CD8-positive, alpha-beta memory T cell (primary cell): ENCODE results near the gene COL27A1. TPM values are rescaled to one million over a fixed set of nuclear protein-coding genes. Genes with fewer than 3 reads are reported as not detected.

Source experiments
- CTCF ChIA-PET: fragments of 350-600 bp; sonication (Branson Sonifier 250); formaldehyde crosslinking; loops from one replicate; lab custom pipeline; 2021; ENCODE audit warnings: antibody characterized with exemption; lab: Charles Lee
- POLR2A ChIA-PET: fragments of 350-600 bp; sonication (Branson Sonifier 250); formaldehyde crosslinking; loops from one replicate; lab custom pipeline; 2021; ENCODE audit warnings: antibody characterized with exemption; lab: Charles Lee
- DNase-seq, 5 donors: peaks; one replicate each; pipeline versions ENCODE4 v3.0.0 to v3.0.0-alpha.2; 2020 to 2022; ENCODE audit warnings: mixed read lengths in 1 of 5
- H3K27ac ChIP-seq: one replicate; pipeline ENCODE4 v1.7.0; 2013; ENCODE audit warnings: low read depth, mild to moderate bottlenecking, low read length, moderate library complexity
- H3K27me3 ChIP-seq: 2 replicates; pipeline ENCODE4 v1.7.0; 2013; ENCODE audit warnings: low read length, mild to moderate bottlenecking; ENCODE audit not compliant: insufficient read depth, poor library complexity, severe bottlenecking
- H3K36me3 ChIP-seq: 2 replicates; pipeline ENCODE4 v1.7.0; 2013; ENCODE audit warnings: mild to moderate bottlenecking, low read length, moderate library complexity; ENCODE audit not compliant: insufficient read depth
- H3K4me1 ChIP-seq: 2 replicates; pipeline ENCODE4 v1.7.0; 2013; ENCODE audit warnings: mild to moderate bottlenecking, low read length, moderate library complexity; ENCODE audit not compliant: insufficient read depth
- H3K4me3 ChIP-seq: 2 replicates; pipeline ENCODE4 v1.7.0; 2013; ENCODE audit warnings: mild to moderate bottlenecking, low read length
- H3K9me3 ChIP-seq: 2 replicates; pipeline ENCODE4 v1.7.0; 2013; ENCODE audit warnings: mild to moderate bottlenecking, low read length
- H3K27ac Mint-ChIP-seq, 8 donors: one replicate each; pipeline ENCODE4 v1.8.0; 2020 to 2021; ENCODE audit warnings: mixed read lengths in 8 of 8, mild to moderate bottlenecking in 6 of 8, inconsistent platforms in 3 of 8, moderate library complexity in 3 of 8
- H3K27me3 Mint-ChIP-seq, 2 donors: one replicate each; pipeline ENCODE4 v1.8.0; 2020 to 2021; ENCODE audit warnings: mixed read lengths in 2 of 2, mild to moderate bottlenecking in 1 of 2, moderate library complexity in 1 of 2
- H3K36me3 Mint-ChIP-seq, 3 donors: one replicate each; pipeline ENCODE4 v1.8.0; 2020 to 2021; ENCODE audit warnings: mixed read lengths in 3 of 3, inconsistent platforms in 1 of 3, mild to moderate bottlenecking in 1 of 3
- H3K4me1 Mint-ChIP-seq, 3 donors: one replicate each; pipeline ENCODE4 v1.8.0; 2020 to 2021; ENCODE audit warnings: mixed read lengths in 3 of 3, inconsistent platforms in 1 of 3, mild to moderate bottlenecking in 1 of 3
- H3K4me3 Mint-ChIP-seq, 7 donors: one replicate each; pipeline ENCODE4 v1.8.0; 2020 to 2021; ENCODE audit warnings: mixed read lengths in 7 of 7, mild to moderate bottlenecking in 6 of 7, moderate library complexity in 4 of 7, inconsistent platforms in 2 of 7
- H3K9me3 Mint-ChIP-seq, 5 donors: one replicate each; pipeline ENCODE4 v1.8.0; 2020 to 2022; ENCODE audit warnings: mixed read lengths in 5 of 5, mild to moderate bottlenecking in 3 of 5, moderate library complexity in 2 of 5, inconsistent platforms in 1 of 5
- polyA plus RNA-seq: library from polyadenylated mRNA; unstranded; fragments of 300-500 nt; fragmentation: Illumina TruSeq; gene quantifications from one replicate; pipeline ENCODE4 v1.2.3, GENCODE V29; 2021
- total RNA-seq, 2 experiments: library from RNA; stranded (reverse); gene quantifications; one replicate each; pipeline ENCODE4 v1.2.3, GENCODE V29; 2021

The COL27A1 gene
- total and polyA plus RNA-seq, 3 experiments from 2014 or later, result 0.86 to 1.6 TPM; not detected in 1

GRCh38 chr9:114248299-114248707, 93.0 kb downstream of the COL27A1 start:
- no peak overlapping the region for H3K4me3 Mint-ChIP-seq
- Histone ChIP-seq H3K36me3 (no peaks in the 10 kb centered on the region), H3K4me1 (no peaks in the 10 kb centered on the region), H3K9me3 (no peaks in the 10 kb centered on the region), H3K27ac (no peak overlapping the region), H3K4me3 (no peak overlapping the region), H3K27me3 (no peaks in the 10 kb centered on the region)
- H3K4me1 Mint-ChIP-seq, result no peaks in the 10 kb centered on the region
- DNase-seq, result no peak
- POLR2A ChIA-PET, result no interaction called here
- no peak overlapping the region for H3K27ac Mint-ChIP-seq
- H3K9me3 Mint-ChIP-seq, result no peaks in the 10 kb centered on the region
- CTCF ChIA-PET, result no interaction called here
- H3K27me3 Mint-ChIP-seq, result peaks cover 0 to 6% of the 10 kb centered on the region in 2 donors
- no peaks in the 10 kb centered on the region for H3K36me3 Mint-ChIP-seq

- no peaks in the 10 kb centered on the region for H3K4me1 ChIP-seq
- H3K36me3 ChIP-seq, result no peaks in the 10 kb centered on the region
- no peaks in the 10 kb centered on the region for H3K36me3 Mint-ChIP-seq
- no peaks in the 10 kb centered on the region for H3K4me1 Mint-ChIP-seq
- H3K27me3 ChIP-seq, result no peaks in the 10 kb centered on the region
- H3K4me3 Mint-ChIP-seq, result no peak overlapping the region
- H3K9me3 Mint-ChIP-seq, result no peaks in the 10 kb centered on the region
- peaks cover 0 to 6% of the 10 kb centered on the region in 2 donors for H3K27me3 Mint-ChIP-seq
- CTCF ChIA-PET, result no interaction called here
- no peaks in the 10 kb centered on the region for H3K9me3 ChIP-seq
- DNase-seq, result no peak
- no peak overlapping the region for H3K27ac Mint-ChIP-seq
- POLR2A ChIA-PET, result no interaction called here
- H3K4me3 ChIP-seq, result no peak overlapping the region
- H3K27ac ChIP-seq, result no peak overlapping the region
These were observed 94.3 kb downstream of the COL27A1 start for GRCh38 chr9:114249424-114250234.

- Histone ChIP-seq H3K27ac (no peak overlapping the region), H3K9me3 (no peaks in the 10 kb centered on the region), H3K4me1 (no peaks in the 10 kb centered on the region), H3K36me3 (no peaks in the 10 kb centered on the region), H3K27me3 (no peaks in the 10 kb centered on the region), H3K4me3 (no peak overlapping the region)
- Mint-ChIP-seq H3K36me3 (no peaks in the 10 kb centered on the region), H3K9me3 (no peaks in the 10 kb centered on the region), H3K27ac (no peak overlapping the region), H3K4me1 (no peaks in the 10 kb centered on the region), H3K27me3 (peaks cover 0 to 1% of the 10 kb centered on the region in 2 donors), H3K4me3 (no peak overlapping the region)
- ChIA-PET CTCF (no interaction called here), POLR2A (no interaction called here)
- no peak for DNase-seq
These were observed 94.9 kb downstream of the COL27A1 start for GRCh38 chr9:114250235-114250568.

- no peaks in the 10 kb centered on the region for H3K4me1 Mint-ChIP-seq
- no peak overlapping the region for H3K4me3 Mint-ChIP-seq
- no peaks in the 10 kb centered on the region for H3K9me3 Mint-ChIP-seq
- no peaks in the 10 kb centered on the region for H3K36me3 Mint-ChIP-seq
- H3K27ac ChIP-seq, result no peak overlapping the region
- ChIA-PET POLR2A (no interaction called here), CTCF (no interaction called here)
- H3K27me3 ChIP-seq, result no peaks in the 10 kb centered on the region
- H3K36me3 ChIP-seq, result no peaks in the 10 kb centered on the region
- no peak overlapping the region for H3K27ac Mint-ChIP-seq
- no peaks in the 10 kb centered on the region for H3K4me1 ChIP-seq
- peaks cover 0 to 1% of the 10 kb centered on the region in 2 donors for H3K27me3 Mint-ChIP-seq
- no peak for DNase-seq
- no peaks in the 10 kb centered on the region for H3K9me3 ChIP-seq
- no peak overlapping the region for H3K4me3 ChIP-seq
These were observed 95.3 kb downstream of the COL27A1 start for GRCh38 chr9:114250648-114251047.

- Mint-ChIP-seq H3K27me3 (peaks cover 0 to 1% of the 10 kb centered on the region in 2 donors), H3K4me3 (no peak overlapping the region), H3K36me3 (no peaks in the 10 kb centered on the region), H3K4me1 (no peaks in the 10 kb centered on the region), H3K9me3 (no peaks in the 10 kb centered on the region), H3K27ac (no peak overlapping the region)
- no peak for DNase-seq
- H3K4me3 ChIP-seq, result no peak overlapping the region
- no peaks in the 10 kb centered on the region for H3K9me3 ChIP-seq
- no peaks in the 10 kb centered on the region for H3K27me3 ChIP-seq
- no peak overlapping the region for H3K27ac ChIP-seq
- POLR2A ChIA-PET, result no interaction called here
- H3K4me1 ChIP-seq, result no peaks in the 10 kb centered on the region
- no peaks in the 10 kb centered on the region for H3K36me3 ChIP-seq
- CTCF ChIA-PET, result no interaction called here
These were observed 97.1 kb downstream of the COL27A1 start for GRCh38 chr9:114252394-114252793.

- Mint-ChIP-seq H3K27me3 (no peaks in the 10 kb centered on the region), H3K4me3 (no peak overlapping the region), H3K9me3 (no peaks in the 10 kb centered on the region), H3K4me1 (no peaks in the 10 kb centered on the region), H3K27ac (no peak overlapping the region), H3K36me3 (no peaks in the 10 kb centered on the region)
- POLR2A ChIA-PET, result no interaction called here
- H3K27me3 ChIP-seq, result no peaks in the 10 kb centered on the region
- H3K9me3 ChIP-seq, result no peaks in the 10 kb centered on the region
- no peak overlapping the region for H3K4me3 ChIP-seq
- no peaks in the 10 kb centered on the region for H3K36me3 ChIP-seq
- H3K4me1 ChIP-seq, result no peaks in the 10 kb centered on the region
- CTCF ChIA-PET, result interaction anchor here (1.3 kb wide), 1 partner anchor 34 kb away, joined by 4 read pairs; no protein-coding TSS in a partner anchor
- no peak for DNase-seq
- no peak overlapping the region for H3K27ac ChIP-seq
These were observed 101.5 kb downstream of the COL27A1 start for GRCh38 chr9:114256827-114257328.

- ChIA-PET POLR2A (no interaction called here), CTCF (interaction anchor here (1.3 kb wide), 1 partner anchor 33 kb away, joined by 4 read pairs; no protein-coding TSS in a partner anchor)
- no peaks in the 10 kb centered on the region for H3K27me3 Mint-ChIP-seq
- H3K9me3 Mint-ChIP-seq, result no peaks in the 10 kb centered on the region
- Histone ChIP-seq H3K27ac (no peak overlapping the region), H3K36me3 (no peaks in the 10 kb centered on the region), H3K4me3 (no peak overlapping the region), H3K4me1 (no peaks in the 10 kb centered on the region), H3K9me3 (no peaks in the 10 kb centered on the region), H3K27me3 (no peaks in the 10 kb centered on the region)
- DNase-seq, result no peak
- H3K27ac Mint-ChIP-seq, result no peak overlapping the region
- H3K4me3 Mint-ChIP-seq, result no peak overlapping the region
- no peaks in the 10 kb centered on the region for H3K36me3 Mint-ChIP-seq
- H3K4me1 Mint-ChIP-seq, result no peaks in the 10 kb centered on the region
These were observed 102.9 kb downstream of the COL27A1 start for GRCh38 chr9:114258218-114258617.

GRCh38 chr9:114258866-114259797, 103.8 kb downstream of the COL27A1 start:
- Histone ChIP-seq H3K27me3 (no peaks in the 10 kb centered on the region), H3K9me3 (no peaks in the 10 kb centered on the region), H3K36me3 (no peaks in the 10 kb centered on the region), H3K27ac (no peak overlapping the region), H3K4me1 (no peaks in the 10 kb centered on the region), H3K4me3 (no peak overlapping the region)
- POLR2A ChIA-PET, result no interaction called here
- H3K36me3 Mint-ChIP-seq, result no peaks in the 10 kb centered on the region
- CTCF ChIA-PET, result no interaction called here
- DNase-seq, result no peak
- no peaks in the 10 kb centered on the region for H3K27me3 Mint-ChIP-seq
- H3K9me3 Mint-ChIP-seq, result no peaks in the 10 kb centered on the region
- no peaks in the 10 kb centered on the region for H3K4me1 Mint-ChIP-seq
- H3K4me3 Mint-ChIP-seq, result no peak overlapping the region
- no peak overlapping the region for H3K27ac Mint-ChIP-seq
